HT1080 (cell line): ENCODE measurements around the gene DHRS7. TPM values are rescaled to one million over a fixed set of nuclear protein-coding genes. Genes with fewer than 3 reads are reported as not detected.
A peak's percentile ranks its signal among the peaks of the same experiment; 100 is the strongest.

ENCODE experiments used
- DNase-seq: peaks from one replicate; pipeline ENCODE4 v3.0.0-alpha.2; 2015; ENCODE audit warnings: low read depth
- total RNA-seq: library from RNA; depleted of rRNA; stranded (reverse); fragments of >200 nt; shearing (Covaris generic); gene quantifications from 2 replicates; pipeline ENCODE4 v1.2.3, GENCODE V29; 2014

Gene DHRS7
- total RNA-seq, 1 experiment from 2014 or later: 64.8 TPM

- DNase-seq: no peak
Observed at GRCh38 chr14:60184905-60185555, 19.8 kb upstream of the DHRS7 start.

GRCh38 chr14:60184146-60184904, 19.1 kb upstream of the DHRS7 start:
- peak; percentile 53 for DNase-seq

DNA sequence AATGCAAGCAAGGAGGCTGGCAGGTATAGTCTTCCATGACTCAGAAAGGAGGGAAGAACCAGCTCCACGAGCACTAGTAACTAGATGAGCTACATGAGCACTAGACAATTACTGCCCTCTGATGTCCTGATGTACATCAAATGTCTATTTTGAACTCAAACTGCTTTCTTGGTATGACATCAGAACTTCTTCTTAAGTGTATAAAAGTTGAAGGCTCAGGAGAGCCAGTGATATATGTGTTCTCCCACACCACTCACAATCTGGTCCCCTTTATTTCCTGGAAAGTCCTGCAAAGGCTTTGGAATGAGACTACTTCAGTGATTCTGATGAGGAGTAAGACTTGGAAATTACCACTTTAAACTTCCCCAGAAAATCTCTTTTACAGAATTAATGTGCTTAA, 18.5 kb upstream of the DHRS7 start:
- peak; percentile 41 for DNase-seq

GRCh38 chr14:60183138-60183537, 17.9 kb upstream of the DHRS7 start:
- no peak for DNase-seq

GRCh38 chr14:60179431-60179869, 14.3 kb upstream of the DHRS7 start:
- peak; percentile 70 for DNase-seq

DNA sequence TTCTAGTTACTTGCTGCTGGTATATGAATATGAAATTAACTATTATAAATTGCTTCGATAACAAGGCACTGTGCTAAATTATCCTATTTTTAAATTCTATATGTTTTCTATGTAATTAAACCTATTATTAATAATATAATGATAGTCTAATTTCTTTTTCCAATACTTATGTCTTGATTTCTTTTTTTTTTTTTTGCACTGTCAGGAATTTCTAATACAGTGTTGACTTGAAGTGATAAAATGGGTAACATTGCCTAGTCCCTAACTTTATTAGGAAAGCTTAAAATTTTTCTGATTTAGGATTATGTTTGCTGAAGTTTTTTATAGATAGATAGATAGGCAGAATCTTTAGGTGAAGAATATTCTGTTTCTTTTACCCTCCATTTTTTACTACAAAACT, 13.6 kb upstream of the DHRS7 start:
- DNase-seq: no peak

GRCh38 chr14:60178164-60178563, 13.0 kb upstream of the DHRS7 start:
- no peak for DNase-seq

- peak; percentile 69 for DNase-seq
Observed at GRCh38 chr14:60175255-60175902, 10.2 kb upstream of the DHRS7 start.

DNA sequence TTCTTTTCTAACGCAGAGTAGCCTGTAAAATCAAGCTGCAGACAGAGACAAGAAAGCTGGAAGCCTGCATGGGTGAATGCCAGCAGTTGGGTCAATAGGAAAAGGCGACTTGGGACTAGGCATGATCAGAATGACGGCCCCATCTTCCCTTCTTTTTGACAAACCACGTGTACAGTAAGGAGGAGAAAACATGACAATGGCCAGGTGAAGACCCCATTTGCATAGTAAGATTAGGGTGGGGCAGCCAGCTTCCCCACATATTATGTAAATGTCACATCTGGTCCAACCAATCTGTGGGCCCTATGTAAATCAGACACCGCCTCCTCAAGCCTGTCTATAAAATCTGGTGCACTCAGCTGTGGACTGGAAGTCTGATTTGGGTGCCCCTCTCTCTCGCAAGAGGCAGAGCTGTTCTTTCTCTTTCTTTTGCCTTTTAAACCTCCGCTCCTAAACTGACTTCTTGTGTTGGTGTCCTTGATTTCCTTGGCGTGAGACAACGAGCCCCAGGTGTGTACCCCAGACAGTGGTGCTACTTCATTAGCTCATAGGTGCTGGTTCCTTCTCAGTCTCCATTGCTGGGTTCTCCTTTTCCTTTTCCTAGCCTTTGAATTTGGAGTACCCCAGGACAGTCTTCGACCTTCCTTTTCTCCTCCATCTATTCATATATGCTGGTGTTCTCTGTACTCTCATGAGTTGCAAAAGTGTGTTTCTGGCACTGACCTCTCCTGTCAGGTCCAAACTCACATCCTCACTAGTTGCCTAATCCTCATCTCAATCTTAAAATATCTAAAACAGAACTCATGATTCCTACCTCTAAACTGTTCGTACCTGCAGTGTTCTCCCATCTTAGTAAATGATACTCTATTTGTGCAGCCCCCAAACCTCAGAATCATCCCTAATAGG, 9.4 kb upstream of the DHRS7 start:
- DNase-seq: no peak

GRCh38 chr14:60171690-60172089, 6.5 kb upstream of the DHRS7 start:
- DNase-seq: no peak

DNA sequence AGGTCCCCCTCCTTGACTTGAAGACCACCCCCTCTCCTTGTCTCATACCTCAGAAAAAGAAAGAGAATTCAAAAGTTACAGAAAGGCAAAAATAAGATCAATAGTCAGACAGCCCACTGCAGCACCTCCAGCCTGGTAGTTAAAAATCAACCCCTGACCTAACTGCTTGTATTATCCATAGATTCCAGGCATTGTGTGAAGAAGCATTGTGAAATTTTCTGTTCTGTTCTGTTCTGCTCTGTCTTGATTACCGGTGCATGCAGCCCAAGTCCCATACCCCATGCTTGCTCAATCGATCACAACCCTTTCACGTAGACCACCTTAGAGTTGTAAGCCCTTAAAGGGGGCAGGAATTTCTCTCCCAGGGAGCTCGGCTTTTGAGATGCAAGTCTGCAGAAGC, 5.8 kb upstream of the DHRS7 start:
- DNase-seq: no peak

DNA sequence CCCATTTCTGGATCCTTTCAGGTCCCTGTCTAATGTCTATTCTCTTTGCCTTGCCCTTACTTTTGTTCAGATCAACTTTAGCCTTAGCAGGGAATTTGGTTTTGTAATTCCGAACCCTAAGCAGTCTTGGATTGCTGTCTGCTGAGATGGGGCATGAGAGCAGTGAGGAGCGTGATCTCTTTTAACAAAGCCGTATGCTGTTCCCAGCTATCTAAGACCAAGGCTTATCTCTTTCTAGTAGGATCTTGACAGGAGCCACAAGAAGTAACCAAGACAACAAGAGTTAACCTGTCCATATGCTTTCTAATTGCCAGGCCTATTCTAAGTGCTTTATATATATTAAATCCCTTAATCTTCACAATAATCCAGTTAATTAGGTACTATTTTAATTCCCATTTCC, 4.5 kb upstream of the DHRS7 start:
- DNase-seq: no peak

- no peak for DNase-seq
Observed at GRCh38 chr14:60166142-60166541, 944 bp upstream of the DHRS7 start.

GRCh38 chr14:60165547-60165876, 314 bp upstream of the DHRS7 start:
- DNase-seq: no peak

- DNase-seq: no peak
Observed at GRCh38 chr14:60164404-60164711, 840 bp downstream of the DHRS7 start.

DNA sequence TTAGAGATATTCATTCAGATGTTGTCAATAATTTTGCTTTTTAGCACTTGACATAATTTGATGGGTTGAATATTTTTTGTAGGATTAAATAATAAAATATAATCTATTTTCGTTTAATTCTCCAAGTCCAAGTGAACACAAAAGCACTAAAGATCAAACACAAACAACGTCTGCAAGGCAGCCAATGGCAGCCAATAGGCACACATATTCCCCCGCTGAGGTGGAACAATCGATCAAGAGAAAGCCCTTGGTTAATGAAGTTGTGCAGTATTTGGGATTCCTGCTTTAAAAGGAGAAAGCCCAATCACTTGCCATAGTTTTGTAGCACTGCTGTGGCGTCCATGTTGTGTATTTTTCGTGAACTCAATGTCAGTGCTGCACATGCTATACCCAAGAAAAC, 1.5 kb downstream of the DHRS7 start:
- no peak for DNase-seq

DNA sequence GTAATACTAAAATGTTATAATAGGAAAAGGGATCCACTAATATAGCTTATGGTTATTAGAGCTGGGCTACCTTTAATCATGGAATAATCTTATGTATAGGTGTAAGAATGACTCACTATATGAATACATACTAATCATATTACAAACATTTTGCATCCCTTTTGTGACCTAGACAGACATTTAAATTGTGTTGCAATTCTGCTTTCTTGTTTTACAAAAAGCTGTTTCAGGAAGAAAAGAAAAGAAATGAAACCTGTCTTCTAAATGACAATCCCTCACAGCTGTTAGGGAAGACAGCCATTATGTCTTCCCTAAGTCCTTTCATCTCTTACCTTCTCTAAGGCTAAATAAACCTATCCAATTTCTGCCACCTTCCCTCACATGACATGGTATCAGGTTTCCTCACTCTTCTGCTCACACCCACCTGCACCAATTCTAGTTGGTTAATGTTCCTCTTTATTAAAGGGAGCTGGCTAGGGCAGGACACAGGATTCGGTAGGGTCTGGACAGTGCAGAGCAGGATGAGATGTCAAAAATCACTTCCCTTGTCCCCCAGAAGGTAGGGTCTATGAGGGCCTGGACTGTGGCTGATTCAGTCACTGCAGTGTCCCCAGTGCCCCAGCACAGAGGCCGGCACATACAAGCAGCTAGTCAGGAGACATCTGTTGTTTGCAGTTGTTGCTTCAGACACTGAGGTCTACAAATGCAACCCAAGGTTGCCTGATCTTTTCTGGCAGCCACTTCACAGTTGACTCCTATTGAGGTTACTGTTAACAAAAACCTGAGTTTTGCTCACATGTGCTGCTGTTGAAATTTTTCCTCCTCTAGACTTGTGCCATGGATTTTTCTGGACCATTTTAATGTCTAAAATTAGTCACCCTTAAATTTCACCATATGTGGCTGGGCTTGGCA, 3.7 kb downstream of the DHRS7 start:
- DNase-seq: no peak

GRCh38 chr14:60160422-60160821, 4.8 kb downstream of the DHRS7 start:
- DNase-seq: no peak

- DNase-seq: no peak
Observed at GRCh38 chr14:60154671-60155070, 10.5 kb downstream of the DHRS7 start.

- DNase-seq: no peak
Observed at GRCh38 chr14:60153991-60154390, 11.2 kb downstream of the DHRS7 start.

DNA sequence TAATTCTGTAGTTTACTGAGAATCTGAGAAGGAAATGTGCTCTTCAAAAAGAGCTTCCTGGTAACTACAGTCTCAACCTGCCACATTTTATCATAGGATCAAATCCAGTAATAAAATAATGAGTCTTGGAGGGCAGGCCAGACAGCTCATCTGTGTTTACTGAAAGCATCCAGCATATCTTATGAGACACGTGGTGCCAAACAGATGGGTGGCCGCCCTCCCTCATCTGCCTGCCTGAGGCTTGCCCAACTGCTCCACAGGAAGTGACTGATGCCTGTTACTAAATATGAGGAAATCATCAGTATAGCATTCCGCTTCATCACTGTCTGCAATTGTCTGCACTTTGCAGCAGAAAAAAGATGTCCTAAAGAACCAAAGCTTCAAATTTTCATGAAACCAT, 13.5 kb downstream of the DHRS7 start:
- DNase-seq: peak; percentile 95
